HFFc6 (cell line): ENCODE results near the gene PNPLA7. TPM values are rescaled to one million over a fixed set of nuclear protein-coding genes. Genes with fewer than 3 reads are reported as not detected.
A peak's percentile ranks its signal among the peaks of the same experiment; 100 is the strongest.

Source experiments
- DNase-seq: peaks from one replicate; pipeline ENCODE4 v3.0.0-alpha.2; 2018
- H3K27ac Mint-ChIP-seq: 2 replicates; pipeline ENCODE4 v1.8.0; 2020; ENCODE audit warnings: mild to moderate bottlenecking, mixed read lengths
- H3K27me3 Mint-ChIP-seq: 2 replicates; pipeline ENCODE4 v1.8.0; 2021; ENCODE audit warnings: mild to moderate bottlenecking, moderate library complexity, mixed read lengths; ENCODE audit not compliant: insufficient read depth
- H3K36me3 Mint-ChIP-seq: 2 replicates; pipeline ENCODE4 v1.8.0; 2021; ENCODE audit warnings: low read depth, mixed read lengths
- H3K4me1 Mint-ChIP-seq: 2 replicates; pipeline ENCODE4 v1.8.0; 2020; ENCODE audit warnings: low read depth, mixed read lengths
- H3K4me3 Mint-ChIP-seq: 2 replicates; pipeline ENCODE4 v1.8.0; 2020; ENCODE audit warnings: mild to moderate bottlenecking, moderate library complexity, mixed read lengths
- H3K9me3 Mint-ChIP-seq: 2 replicates; pipeline ENCODE4 v1.8.0; 2020; ENCODE audit warnings: mild to moderate bottlenecking, mixed read lengths
- CTCF ChIP-seq: fragments of 200-600 bp; sonication (generic); IDR thresholded peaks from 2 replicates; pipeline ENCODE4 v1.5.0; 2021; ENCODE audit warnings: antibody characterized with exemption, mild to moderate bottlenecking
- total RNA-seq, 6 experiments: library from RNA; stranded (reverse); fragmentation: NEBNext Ultra II Directional; extraction: Animal tissue kit (Norgen Biotek cat#: 25700); gene quantifications; 2 replicates in 1 of 6; 3 replicates in 5 of 6; pipeline ENCODE4 v1.2.3, GENCODE V29; 2021

The PNPLA7 gene
- total RNA-seq, 6 experiments from 2014 or later: 0.20 to 0.90 (median 0.52) TPM

GRCh38 chr9:137435980-137436760 lies 114.0 kb downstream of the PNPLA7 start:
- H3K4me1 Mint-ChIP-seq: no peaks in the 10 kb centered on the region
- DNase-seq: peak; percentile 76

GRCh38 chr9:137435381-137435891 lies 114.8 kb downstream of the PNPLA7 start:
- Mint-ChIP-seq H3K27ac (no peak overlapping the region), H3K27me3 (peaks cover 2% of the 10 kb centered on the region; the same call in 1 of the 2 replicates), H3K4me3 (no peak overlapping the region)

More at GRCh38 chr9:137435980-137436760, 114.0 kb downstream of the PNPLA7 start:
- no peak for TF ChIP-seq CTCF
- Mint-ChIP-seq H3K36me3 (no peaks in the 10 kb centered on the region), H3K9me3 (no peaks in the 10 kb centered on the region), H3K27me3 (peaks cover 2% of the 10 kb centered on the region; the same call in 1 of the 2 replicates), H3K4me3 (no peak overlapping the region), H3K27ac (no peak overlapping the region)

GRCh38 chr9:137434498-137435380 lies 115.5 kb downstream of the PNPLA7 start:
- Mint-ChIP-seq H3K36me3 (no peaks in the 10 kb centered on the region), H3K9me3 (no peaks in the 10 kb centered on the region), H3K27ac (no peak overlapping the region), H3K4me1 (no peaks in the 10 kb centered on the region), H3K4me3 (no peak overlapping the region), H3K27me3 (peaks cover 2% of the 10 kb centered on the region; the same call in 1 of the 2 replicates)
- TF ChIP-seq CTCF: no peak
- DNase-seq: no peak

More at GRCh38 chr9:137435381-137435891, 114.8 kb downstream of the PNPLA7 start:
- no peaks in the 10 kb centered on the region for H3K36me3 Mint-ChIP-seq
- DNase-seq: no peak
- TF ChIP-seq CTCF: no peak
- no peaks in the 10 kb centered on the region for H3K4me1 Mint-ChIP-seq
- H3K9me3 Mint-ChIP-seq: no peaks in the 10 kb centered on the region

- H3K27me3 Mint-ChIP-seq: peaks cover 2% of the 10 kb centered on the region; the same call in 1 of the 2 replicates
- DNase-seq: no peak
- no peak for TF ChIP-seq CTCF
- H3K9me3 Mint-ChIP-seq: no peaks in the 10 kb centered on the region
- no peaks in the 10 kb centered on the region for H3K36me3 Mint-ChIP-seq
- no peaks in the 10 kb centered on the region for H3K4me1 Mint-ChIP-seq
- no peak overlapping the region for H3K4me3 Mint-ChIP-seq
- no peak overlapping the region for H3K27ac Mint-ChIP-seq
Observed at GRCh38 chr9:137433916-137434431, 116.2 kb downstream of the PNPLA7 start.

- Mint-ChIP-seq H3K4me3 (no peak overlapping the region), H3K27me3 (peaks cover 2% of the 10 kb centered on the region; the same call in 1 of the 2 replicates), H3K36me3 (no peaks in the 10 kb centered on the region), H3K4me1 (no peaks in the 10 kb centered on the region), H3K9me3 (no peaks in the 10 kb centered on the region), H3K27ac (no peak overlapping the region)
- TF ChIP-seq CTCF: no peak
- DNase-seq: no peak
Observed at GRCh38 chr9:137433349-137433915, 116.8 kb downstream of the PNPLA7 start.
